NCI-H510A treated with DMSO at 0.1 percent for 48 hours (cell line): ENCODE measurements around the gene NLGN1.
"Not testable (repeated sequence)": the region's sequence is repeated elsewhere in the genome, so short reads cannot be mapped to it uniquely, and the experiment has no call there.

ENCODE experiments used
- DNase-seq: peaks from one replicate; lab custom pipeline; 2025; lab: John Stamatoyannopoulos, UW

The NLGN1 gene

DNA sequence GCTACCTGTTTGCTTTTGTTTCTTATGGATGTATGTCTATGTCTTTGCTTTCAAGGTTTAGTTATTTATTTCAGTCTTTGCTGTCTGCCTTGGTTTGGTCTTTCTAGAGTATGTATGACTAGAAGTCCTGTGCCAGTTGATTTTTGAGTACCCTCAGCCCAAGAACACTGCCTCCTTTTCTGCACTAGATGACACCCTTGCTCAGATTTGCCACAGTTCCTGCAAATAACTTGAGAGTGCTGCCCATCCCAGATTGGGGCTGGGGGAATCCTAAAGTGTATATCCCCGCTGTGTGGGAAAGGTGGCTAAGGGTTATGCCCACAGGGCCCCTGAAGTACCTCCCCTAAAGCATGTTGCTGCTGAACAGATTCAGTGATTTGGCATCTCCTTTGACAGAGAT lies 32.0 kb downstream of the NLGN1 start:
- no peak for DNase-seq

DNA sequence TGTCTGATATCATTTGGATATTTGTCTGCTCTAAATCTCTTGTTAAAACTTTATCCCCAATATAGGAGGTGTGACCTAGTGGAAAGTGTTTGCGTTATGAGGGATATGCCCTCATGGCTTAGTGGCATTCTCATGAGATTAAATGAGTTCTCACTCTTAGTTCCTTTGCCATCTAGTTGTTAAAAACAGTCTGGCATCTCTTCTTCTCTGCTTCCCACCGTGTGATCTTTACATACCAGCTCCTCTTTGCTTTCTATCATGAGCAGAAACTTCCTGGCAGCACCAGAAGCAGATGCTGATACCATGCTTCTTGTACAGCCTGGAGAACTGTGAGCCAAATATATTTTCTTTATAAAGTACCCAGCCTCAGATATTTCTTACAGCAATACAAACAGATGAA lies 33.0 kb downstream of the NLGN1 start:
- DNase-seq, result no peak

DNA sequence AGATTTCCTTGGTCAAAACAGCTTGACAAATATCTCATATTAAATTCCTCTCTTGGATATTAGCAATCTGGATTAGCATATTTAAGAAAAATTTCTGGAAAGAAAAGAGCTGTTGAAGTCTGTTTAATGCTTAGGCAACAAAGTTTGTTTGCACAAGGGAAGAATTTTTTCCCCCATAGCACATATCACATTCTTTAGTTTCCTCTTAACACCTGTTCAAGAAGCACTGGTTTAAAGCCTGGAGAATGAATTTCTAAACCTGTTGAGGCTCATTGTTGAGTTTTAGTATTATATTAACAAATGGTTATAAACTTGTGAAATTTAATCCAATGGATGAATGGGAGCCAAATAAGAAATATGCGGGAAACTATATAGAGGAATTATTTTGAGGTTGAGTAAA lies 41.5 kb downstream of the NLGN1 start:
- no peak for DNase-seq

DNA sequence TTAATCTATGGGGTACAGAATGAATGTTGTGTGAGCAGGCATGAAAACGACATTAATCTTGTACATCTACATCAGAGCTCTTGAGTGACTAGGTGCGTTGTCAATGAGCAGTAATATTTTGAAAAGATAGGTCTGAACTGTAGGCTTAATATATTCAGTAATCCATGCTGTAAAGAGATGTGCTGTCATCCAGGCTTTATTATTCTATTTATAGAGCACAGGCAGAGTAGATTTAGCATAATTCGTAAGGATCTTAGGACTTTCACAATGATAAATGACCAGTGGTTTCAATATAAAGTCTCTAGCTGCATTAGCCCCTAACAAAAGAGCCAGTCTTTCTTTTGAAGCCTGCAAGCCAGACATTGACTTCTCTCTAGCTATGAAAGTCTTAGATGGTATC lies 43.0 kb downstream of the NLGN1 start:
- no peak for DNase-seq

DNA sequence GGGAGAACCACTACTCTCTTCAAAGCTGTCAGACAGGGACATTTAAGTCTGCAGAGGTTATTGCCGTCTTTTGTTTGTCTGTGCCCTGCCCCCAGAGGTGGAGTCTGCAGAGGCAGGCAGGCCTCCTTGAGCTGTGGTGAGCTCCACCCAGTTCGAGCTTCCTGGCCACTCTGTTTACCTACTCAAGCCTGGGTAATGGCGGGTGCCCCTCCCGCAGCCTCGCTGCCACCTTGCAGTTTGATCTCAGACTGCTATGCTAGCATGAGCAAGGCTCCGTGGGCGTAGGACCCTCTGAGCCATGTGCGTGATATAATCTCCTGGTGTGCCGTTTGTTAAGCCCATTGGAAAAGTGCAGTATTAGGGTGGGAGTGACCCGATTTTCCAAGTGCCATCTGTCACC lies 54.0 kb downstream of the NLGN1 start:
- not testable (repeated sequence) for DNase-seq

GRCh38 chr3:173463250-173463649 lies 65.7 kb downstream of the NLGN1 start:
- no peak for DNase-seq

- DNase-seq, result no peak
Measured at GRCh38 chr3:173465112-173465511, 67.6 kb downstream of the NLGN1 start.

- no peak for DNase-seq
Measured at GRCh38 chr3:173465898-173466678, 68.5 kb downstream of the NLGN1 start.

GRCh38 chr3:173467501-173467900 lies 70.0 kb downstream of the NLGN1 start:
- no peak for DNase-seq

DNA sequence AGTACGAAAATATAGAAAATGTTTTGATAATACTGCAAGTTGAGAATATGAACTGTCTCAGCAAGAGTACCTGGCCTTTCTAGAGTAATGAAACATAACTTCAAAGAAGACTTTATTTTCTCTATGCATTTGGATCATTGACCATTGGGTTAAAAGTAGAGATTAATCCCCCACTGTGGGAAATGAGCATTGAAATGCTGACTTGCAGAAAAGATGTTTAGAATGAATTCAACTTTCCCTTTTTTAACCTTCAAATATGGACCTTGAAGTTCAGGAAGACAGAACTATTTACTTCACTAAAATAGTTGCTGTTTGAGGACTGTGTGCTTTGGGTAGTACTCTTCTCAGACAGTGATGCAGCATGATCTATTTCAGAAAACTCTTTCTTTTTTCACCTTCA lies 75.7 kb downstream of the NLGN1 start:
- DNase-seq, result no peak

DNA sequence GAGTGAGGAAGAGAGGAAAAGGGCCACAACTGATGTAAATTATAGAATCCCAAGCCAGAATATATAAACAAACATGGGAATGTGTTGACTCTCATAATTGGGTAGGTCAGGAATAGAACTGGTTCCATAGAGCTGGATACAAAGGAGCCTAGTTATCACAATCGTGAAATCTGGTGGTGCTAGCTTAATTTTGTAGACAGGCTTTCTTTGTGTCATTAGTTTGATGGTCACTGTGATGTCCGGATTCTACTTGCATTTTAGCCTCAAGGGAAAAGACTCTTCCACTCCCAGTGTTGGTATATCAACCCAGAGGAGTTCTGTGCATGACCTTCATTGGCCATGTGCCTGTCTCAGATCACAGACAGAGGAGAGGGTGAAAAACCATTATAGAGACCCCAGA lies 81.8 kb downstream of the NLGN1 start:
- DNase-seq, result no peak

DNA sequence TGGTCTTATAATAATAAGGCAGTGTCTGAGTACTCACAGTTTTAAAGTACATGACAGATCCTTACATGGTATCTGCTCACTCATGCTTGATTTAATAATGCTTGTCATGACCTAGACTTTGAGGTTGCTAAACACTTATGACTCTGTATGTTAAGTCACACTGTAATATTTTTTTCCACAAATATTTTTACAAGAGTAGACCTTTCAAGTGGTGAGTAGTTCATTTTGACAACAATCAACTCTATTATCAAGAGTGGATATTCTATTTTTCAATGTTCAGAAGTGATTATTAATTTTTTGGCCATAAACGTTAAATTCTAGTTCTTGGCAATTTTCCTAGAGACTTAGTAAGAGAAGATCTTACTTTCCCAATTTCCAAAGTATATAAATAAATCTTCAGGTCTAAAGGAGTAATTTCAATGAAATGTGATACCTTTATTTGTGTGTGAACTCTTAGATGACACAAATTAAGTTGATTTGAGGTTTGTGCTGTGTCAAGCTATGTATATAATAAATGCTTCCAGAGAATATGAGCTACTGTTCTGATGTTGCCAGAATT lies 104.5 kb downstream of the NLGN1 start:
- DNase-seq, result no peak

DNA sequence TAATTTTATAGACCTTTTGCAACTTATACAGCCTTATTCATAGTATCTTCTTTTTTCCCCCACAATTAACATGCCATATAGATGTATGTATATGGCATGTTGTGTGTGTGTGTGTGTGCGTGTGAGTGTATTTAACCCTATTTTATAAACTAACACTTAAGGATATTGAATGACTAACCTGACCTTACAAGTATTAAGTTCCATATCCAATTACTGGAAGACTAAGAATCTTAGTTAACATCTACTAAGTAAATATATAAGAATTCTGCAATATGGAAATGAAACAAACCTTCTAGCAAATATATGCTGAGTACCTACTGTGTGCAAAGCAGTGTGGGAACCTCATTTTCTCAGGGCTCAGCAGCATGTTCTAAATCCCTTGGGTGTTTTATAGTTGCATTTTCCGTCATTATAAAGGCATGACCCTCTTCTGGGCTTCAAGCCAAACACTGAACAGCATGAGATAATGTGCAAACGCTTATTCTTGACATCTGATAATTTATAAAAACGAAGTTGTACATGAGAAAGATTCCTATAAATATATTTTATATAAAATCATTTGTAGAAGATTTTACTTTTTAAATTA lies 105.5 kb downstream of the NLGN1 start:
- no peak for DNase-seq

DNA sequence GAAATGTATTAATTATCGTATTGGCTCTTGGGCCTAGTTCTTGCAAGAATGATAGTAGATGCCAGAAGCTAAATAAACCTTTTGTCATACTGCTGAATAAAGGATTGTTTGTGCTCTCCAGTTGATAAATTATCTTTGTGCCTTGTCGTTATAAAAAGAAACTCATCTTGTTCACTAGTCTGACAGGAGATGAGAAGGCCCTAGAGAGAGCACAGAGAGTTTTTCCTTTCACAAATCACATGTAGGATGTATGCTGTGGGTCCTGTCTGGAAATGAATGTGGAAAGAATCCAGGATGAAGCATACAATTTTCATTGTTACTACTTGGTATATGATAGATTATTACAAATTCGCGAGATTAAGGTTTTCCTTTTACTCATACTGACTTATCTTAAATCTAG lies 113.0 kb downstream of the NLGN1 start:
- no peak for DNase-seq

DNA sequence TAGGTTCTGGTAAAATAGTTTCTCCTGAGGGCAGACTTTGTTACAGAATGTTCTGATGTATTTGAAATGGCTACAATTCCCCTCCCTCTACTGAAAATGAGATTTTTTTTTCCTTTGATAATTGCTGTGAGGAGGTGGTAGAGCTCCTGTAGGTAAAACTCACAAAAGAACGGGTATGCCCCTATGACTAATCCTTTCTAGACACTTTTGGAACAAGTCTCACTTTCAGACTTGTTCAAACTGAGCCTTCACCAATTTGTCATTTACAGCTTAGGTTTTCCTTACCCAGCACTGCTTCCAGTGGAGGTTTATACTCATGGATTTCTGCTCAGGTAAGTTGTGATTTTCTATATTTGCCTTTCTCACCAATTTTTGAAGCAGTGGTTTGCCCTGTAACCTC lies 115.6 kb downstream of the NLGN1 start:
- no peak for DNase-seq

DNA sequence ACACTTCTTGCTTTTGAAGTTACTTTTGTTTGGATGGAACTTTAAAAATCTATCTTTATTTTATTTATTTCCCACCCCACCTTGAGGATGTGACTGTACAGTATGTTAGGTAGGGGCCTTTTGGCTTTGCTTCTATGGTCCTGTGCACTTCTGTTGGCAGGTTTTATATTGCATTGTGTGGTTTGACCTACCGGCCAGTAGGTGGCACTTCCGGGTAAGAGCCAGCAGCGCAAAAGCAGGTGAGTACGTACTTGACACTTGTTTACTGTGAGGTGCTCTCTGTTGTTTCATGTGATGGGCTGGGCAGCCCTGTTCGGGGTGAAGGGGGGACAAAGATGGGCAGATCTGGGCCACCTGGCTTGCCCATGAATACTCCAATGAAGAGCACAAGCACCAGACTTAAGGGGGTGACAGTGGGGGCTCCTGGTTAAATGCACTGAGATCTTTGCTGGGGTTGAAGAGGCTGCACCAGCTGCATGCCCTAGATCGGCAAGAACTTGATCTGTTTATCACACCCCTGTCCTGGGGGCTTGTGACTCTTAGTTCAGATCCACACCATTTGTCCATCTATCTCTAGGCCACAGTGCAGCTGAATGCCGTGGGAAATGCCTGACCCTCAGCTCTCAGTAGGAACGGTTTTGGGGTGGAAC lies 131.6 kb downstream of the NLGN1 start:
- peak; percentile 2 for DNase-seq

GRCh38 chr3:173531602-173532001 lies 134.1 kb downstream of the NLGN1 start:
- DNase-seq, result no peak

DNA sequence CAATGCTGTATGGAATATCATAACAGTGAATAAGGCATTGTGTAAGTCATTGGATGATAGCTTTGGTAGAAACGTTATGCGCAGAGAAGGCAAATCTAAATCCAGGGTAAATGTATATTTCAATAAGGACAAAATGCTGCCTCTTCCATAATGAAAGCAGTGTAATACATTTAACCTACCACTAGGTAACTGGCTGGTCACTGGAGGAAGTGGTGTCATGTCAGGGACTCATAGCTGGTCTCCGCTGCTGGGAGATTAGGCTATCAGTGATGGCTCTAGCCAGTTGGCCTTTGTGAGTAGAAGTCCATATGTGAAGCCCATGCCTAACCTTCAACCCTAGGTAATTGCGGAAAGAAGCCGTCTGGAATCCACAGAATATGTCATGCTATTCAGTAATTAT lies 140.9 kb downstream of the NLGN1 start:
- no peak for DNase-seq

DNA sequence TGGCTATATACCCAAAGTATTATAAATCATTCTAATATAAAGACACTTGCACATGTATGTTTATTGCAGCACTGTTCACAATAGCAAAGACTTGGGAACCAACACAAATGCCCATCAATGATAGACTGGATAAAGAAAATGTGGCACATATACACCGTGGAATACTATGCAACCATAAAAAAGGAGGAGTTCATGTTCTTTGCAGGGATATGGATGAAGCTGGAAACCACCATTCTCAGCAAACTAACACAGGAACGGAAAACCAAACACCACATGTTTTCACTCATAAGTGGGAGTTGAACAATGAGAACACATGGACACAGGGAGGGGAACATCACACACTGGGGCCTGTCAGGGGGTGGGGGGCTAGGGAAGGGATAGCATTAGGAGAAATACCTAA lies 148.0 kb downstream of the NLGN1 start:
- not testable (repeated sequence) for DNase-seq

DNA sequence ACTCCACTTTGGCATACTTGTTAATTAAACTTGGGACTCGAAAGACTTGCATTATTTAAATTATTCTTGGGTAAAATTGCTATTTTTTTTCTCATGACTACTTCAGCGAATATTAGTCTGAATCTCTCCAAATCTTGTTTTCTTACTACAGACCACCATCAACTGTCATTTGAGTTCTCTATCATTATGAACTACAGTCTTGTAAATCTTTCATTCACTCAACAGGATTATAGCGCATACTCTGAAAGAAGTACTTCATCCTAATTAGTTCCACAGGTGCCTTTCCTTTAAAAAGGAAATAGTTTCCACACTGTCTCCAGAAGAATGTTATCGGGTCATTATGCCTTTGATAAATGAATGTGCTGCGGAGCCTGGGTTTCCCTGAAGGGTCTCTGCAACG lies 149.5 kb downstream of the NLGN1 start:
- no peak for DNase-seq

DNA sequence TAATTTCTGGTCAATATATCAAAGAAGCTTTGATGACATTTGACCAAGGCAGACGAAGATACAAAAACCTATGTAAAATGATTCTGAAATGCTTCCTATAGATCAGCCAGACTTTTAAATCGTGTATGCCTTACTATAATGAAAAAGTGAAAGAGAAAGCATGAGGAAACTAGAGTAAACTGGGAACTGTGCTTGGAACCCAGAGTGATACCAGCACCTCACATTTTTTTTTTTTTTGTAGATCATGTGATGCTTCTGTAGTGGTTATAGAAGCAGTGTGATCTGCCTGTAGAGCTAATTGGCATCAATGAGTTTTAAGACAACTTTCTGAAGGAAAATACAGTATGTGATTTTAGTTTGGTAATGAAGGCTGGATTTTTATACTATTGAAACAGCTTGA lies 150.7 kb downstream of the NLGN1 start:
- DNase-seq, result no peak

DNA sequence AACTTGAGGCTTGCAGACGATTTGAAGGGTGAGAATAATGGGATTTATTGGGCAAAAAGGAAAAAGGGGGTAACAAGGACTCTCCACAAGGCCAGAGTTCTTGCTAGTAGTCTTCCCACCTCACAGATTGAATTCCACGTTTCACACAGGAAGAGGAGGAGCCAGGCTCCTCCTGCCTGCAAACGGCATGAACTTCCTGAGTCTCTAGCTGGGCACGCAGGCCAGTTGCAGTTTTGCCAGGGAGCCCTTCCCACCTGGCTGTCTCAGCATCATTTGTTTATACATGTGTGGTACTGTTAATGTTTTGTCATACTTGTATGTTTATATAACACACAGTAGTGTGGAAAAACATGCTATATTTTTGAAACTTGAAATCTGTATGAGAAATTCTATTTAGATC lies 155.0 kb downstream of the NLGN1 start:
- no peak for DNase-seq

DNA sequence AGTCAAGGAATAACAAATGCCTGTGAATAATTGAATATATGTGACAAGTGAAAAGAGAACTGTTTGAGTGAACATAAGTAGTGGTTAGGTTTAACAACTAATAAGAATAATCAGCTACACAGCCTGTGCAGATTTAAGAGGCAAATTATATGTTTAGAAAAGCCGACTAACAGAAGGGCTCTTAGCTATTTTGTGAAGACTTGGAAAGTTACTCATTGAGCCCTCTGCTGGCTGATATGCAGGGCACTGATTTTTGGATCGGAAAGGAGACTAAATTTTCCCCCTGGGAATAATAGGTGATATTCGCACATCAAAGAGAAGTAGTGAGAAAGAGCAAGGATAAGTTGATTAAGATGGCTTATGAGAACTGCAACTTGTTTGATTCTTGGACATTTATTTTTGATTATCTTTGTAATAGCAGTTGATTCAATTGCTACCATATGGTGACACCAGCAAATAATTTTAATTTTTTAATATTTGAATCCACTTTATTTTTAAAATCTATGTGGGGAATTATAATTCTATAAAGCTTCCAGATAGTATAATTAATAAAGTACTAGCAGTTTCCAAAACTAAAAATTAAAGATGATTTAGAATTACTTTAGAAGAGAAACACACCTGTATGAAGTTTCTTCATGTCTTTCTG lies 156.2 kb downstream of the NLGN1 start:
- no peak for DNase-seq
